Loucy (cell line): ENCODE data around the gene FMN1.

Source experiments
- CTCF ChIP-seq: fragments of 200-600 bp; sonication (generic); conservative IDR thresholded peaks from 2 replicates; pipeline ENCODE4 v1.5.1; 2014; ENCODE audit warnings: mild to moderate bottlenecking, antibody characterized with exemption, low read length
- EZH2phosphoT487 ChIP-seq: fragments of 200-600 bp; IDR thresholded peaks from 2 replicates; pipeline ENCODE4 v1.6.1; 2018; ENCODE audit warnings: antibody characterized with exemption, mild to moderate bottlenecking, moderate library complexity, borderline replicate concordance

DNA sequence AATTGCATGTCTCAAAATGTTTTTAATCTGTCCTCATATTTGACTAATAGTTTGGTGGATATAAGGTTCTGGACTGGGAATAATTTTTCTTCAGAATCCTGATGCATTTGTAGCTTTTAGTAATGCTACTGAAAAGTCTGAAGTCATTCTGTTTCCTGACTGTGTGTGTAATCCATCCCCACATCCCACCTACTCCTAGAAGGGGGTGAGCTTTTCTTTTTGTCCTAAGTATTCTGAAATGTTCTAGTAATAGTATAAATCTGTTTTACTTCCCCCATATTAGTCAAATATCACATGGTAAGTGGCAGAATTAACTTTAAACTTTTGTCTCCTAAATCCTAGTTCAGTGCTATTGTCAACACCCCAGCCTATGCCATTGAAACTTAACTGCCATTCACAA lies 313.9 kb downstream of the FMN1 start:
- no peak for TF ChIP-seq CTCF
- TF ChIP-seq EZH2phosphoT487, result no peak
